ENCODE measurements around the gene DDC.

DDC gene
- 0 to 0.19 (median 0) reads per million in 3 donors for total RNA-seq

GRCh38 chr7:50564640-50565558 lies at the start of gene DDC:
TSS of gene DDC (minus strand) at chr7:50565405. CDS start at chr7:50544085, 21,320 bp downstream.
- Histone ChIP-seq H3K27ac (ENCODE audit: insufficient read depth, low read length, poor library complexity, severe bottlenecking) (no peak within 1 kb of the TSS), H3K4me1 (ENCODE audit: control insufficient read depth, insufficient read depth, low read length, poor library complexity, severe bottlenecking) (no peaks in the 10 kb centered on the region), H3K36me3 (ENCODE audit: control insufficient read depth, insufficient read depth, low read length) (no peaks in the 10 kb centered on the region), H3K4me3 (ENCODE audit: insufficient read depth, low read depth, low read length, poor library complexity, severe bottlenecking) (no peak within 1 kb of the TSS), H3K27me3 (replicated peaks; ENCODE audit: control insufficient read depth, insufficient read depth, low read length, poor library complexity, severe bottlenecking) (no peaks in the 10 kb centered on the region), H3K9me3 (ENCODE audit: control insufficient read depth, low read length) (no peaks in the 10 kb centered on the region)
- no peak for DNase-seq

GRCh38 chr7:50613473-50613872 lies 48.3 kb upstream of the DDC start:
- Histone ChIP-seq H3K27ac (ENCODE audit: insufficient read depth, low read length, poor library complexity, severe bottlenecking) (no peak overlapping the region), H3K36me3 (ENCODE audit: control insufficient read depth, insufficient read depth, low read length) (no peaks in the 10 kb centered on the region), H3K4me1 (ENCODE audit: control insufficient read depth, insufficient read depth, low read length, poor library complexity, severe bottlenecking) (peaks cover 15% of the 10 kb centered on the region), H3K4me3 (ENCODE audit: insufficient read depth, low read depth, low read length, poor library complexity, severe bottlenecking) (no peak overlapping the region), H3K9me3 (ENCODE audit: control insufficient read depth, low read length) (peaks cover 8% of the 10 kb centered on the region), H3K27me3 (replicated peaks; ENCODE audit: control insufficient read depth, insufficient read depth, low read length, poor library complexity, severe bottlenecking) (no peaks in the 10 kb centered on the region)
- no peak for DNase-seq

- peaks cover 15% of the 10 kb centered on the region for H3K4me1 ChIP-seq (ENCODE audit: control insufficient read depth, insufficient read depth, low read length, poor library complexity, severe bottlenecking)
- no peaks in the 10 kb centered on the region for H3K36me3 ChIP-seq (ENCODE audit: control insufficient read depth, insufficient read depth, low read length)
- DNase-seq, result no peak
- no peak overlapping the region for H3K4me3 ChIP-seq (ENCODE audit: insufficient read depth, low read depth, low read length, poor library complexity, severe bottlenecking)
- no peak overlapping the region for H3K27ac ChIP-seq (ENCODE audit: insufficient read depth, low read length, poor library complexity, severe bottlenecking)
- no peaks in the 10 kb centered on the region for H3K27me3 ChIP-seq (replicated peaks; ENCODE audit: control insufficient read depth, insufficient read depth, low read length, poor library complexity, severe bottlenecking)
- H3K9me3 ChIP-seq (ENCODE audit: control insufficient read depth, low read length), result peaks cover 11% of the 10 kb centered on the region
Measured at GRCh38 chr7:50612704-50613103, 47.5 kb upstream of the DDC start.

- H3K27ac ChIP-seq (ENCODE audit: insufficient read depth, low read length, poor library complexity, severe bottlenecking), result peak overlapping the region; percentile 46
- no peaks in the 10 kb centered on the region for H3K36me3 ChIP-seq (ENCODE audit: control insufficient read depth, insufficient read depth, low read length)
- peaks cover 15% of the 10 kb centered on the region for H3K4me1 ChIP-seq (ENCODE audit: control insufficient read depth, insufficient read depth, low read length, poor library complexity, severe bottlenecking)
- DNase-seq, result peak; percentile 15 to 36 (median 34)
- H3K9me3 ChIP-seq (ENCODE audit: control insufficient read depth, low read length), result peaks cover 11% of the 10 kb centered on the region
- no peaks in the 10 kb centered on the region for H3K27me3 ChIP-seq (replicated peaks; ENCODE audit: control insufficient read depth, insufficient read depth, low read length, poor library complexity, severe bottlenecking)
- H3K4me3 ChIP-seq (ENCODE audit: insufficient read depth, low read depth, low read length, poor library complexity, severe bottlenecking), result no peak overlapping the region
Measured at GRCh38 chr7:50610521-50611277, 45.5 kb upstream of the DDC start.

DNA sequence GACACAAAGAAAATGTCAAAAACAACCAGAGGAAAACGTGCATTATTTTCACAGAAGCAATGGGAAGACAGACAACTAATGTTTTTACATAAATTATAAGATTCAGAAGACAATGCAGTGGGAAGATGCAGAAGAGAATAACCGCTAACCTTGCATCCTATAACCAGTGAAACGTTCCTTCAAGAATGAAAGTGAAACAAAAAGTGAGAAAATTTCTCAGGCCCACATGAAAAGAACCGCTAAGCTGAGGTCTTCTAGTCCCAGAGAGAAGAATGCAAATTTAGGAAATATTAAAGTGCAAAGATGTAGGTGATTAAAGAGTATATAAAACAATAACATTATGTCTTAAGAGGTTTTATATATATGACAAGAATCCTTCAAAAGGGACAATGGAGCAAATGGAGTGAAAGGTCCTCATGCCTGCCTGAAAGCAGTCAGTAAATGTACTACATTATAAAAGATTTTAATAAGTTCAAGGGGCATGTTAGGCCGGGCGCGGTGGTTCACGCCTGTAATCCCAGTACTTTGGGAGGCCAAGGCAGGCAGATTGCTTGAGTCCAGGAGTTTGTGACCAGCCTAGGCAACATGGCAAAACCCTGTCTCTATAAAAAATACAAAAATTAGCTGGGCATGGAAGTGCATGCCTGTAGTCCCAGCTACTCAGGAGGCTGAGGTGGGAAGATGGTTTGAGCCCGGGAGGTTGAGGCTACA lies 43.1 kb upstream of the DDC start:
- Histone ChIP-seq H3K4me1 (ENCODE audit: control insufficient read depth, insufficient read depth, low read length, poor library complexity, severe bottlenecking) (peaks cover 15% of the 10 kb centered on the region), H3K4me3 (ENCODE audit: insufficient read depth, low read depth, low read length, poor library complexity, severe bottlenecking) (no peak overlapping the region), H3K9me3 (ENCODE audit: control insufficient read depth, low read length) (peaks cover 11% of the 10 kb centered on the region), H3K36me3 (ENCODE audit: control insufficient read depth, insufficient read depth, low read length) (no peaks in the 10 kb centered on the region), H3K27ac (ENCODE audit: insufficient read depth, low read length, poor library complexity, severe bottlenecking) (no peak overlapping the region), H3K27me3 (replicated peaks; ENCODE audit: control insufficient read depth, insufficient read depth, low read length, poor library complexity, severe bottlenecking) (no peaks in the 10 kb centered on the region)
- peak in 1 of 3 donors; percentile 14 for DNase-seq

GRCh38 chr7:50607524-50608125 lies 42.4 kb upstream of the DDC start:
- H3K27ac ChIP-seq (ENCODE audit: insufficient read depth, low read length, poor library complexity, severe bottlenecking), result no peak overlapping the region
- no peak overlapping the region for H3K4me3 ChIP-seq (ENCODE audit: insufficient read depth, low read depth, low read length, poor library complexity, severe bottlenecking)
- no peaks in the 10 kb centered on the region for H3K36me3 ChIP-seq (ENCODE audit: control insufficient read depth, insufficient read depth, low read length)

GRCh38 chr7:50605059-50605458 lies 39.9 kb upstream of the DDC start:
- no peaks in the 10 kb centered on the region for H3K36me3 ChIP-seq (ENCODE audit: control insufficient read depth, insufficient read depth, low read length)

More at GRCh38 chr7:50607524-50608125, 42.4 kb upstream of the DDC start:
- no peak for DNase-seq
- H3K9me3 ChIP-seq (ENCODE audit: control insufficient read depth, low read length), result peaks cover 11% of the 10 kb centered on the region
- H3K4me1 ChIP-seq (ENCODE audit: control insufficient read depth, insufficient read depth, low read length, poor library complexity, severe bottlenecking), result peaks cover 15% of the 10 kb centered on the region
- H3K27me3 ChIP-seq (replicated peaks; ENCODE audit: control insufficient read depth, insufficient read depth, low read length, poor library complexity, severe bottlenecking), result no peaks in the 10 kb centered on the region

GRCh38 chr7:50603287-50603686 lies 38.1 kb upstream of the DDC start:
- Histone ChIP-seq H3K36me3 (ENCODE audit: control insufficient read depth, insufficient read depth, low read length) (no peaks in the 10 kb centered on the region), H3K4me3 (ENCODE audit: insufficient read depth, low read depth, low read length, poor library complexity, severe bottlenecking) (no peak overlapping the region), H3K9me3 (ENCODE audit: control insufficient read depth, low read length) (peaks cover under 1% of the 10 kb centered on the region), H3K27ac (ENCODE audit: insufficient read depth, low read length, poor library complexity, severe bottlenecking) (no peak overlapping the region), H3K27me3 (replicated peaks; ENCODE audit: control insufficient read depth, insufficient read depth, low read length, poor library complexity, severe bottlenecking) (no peaks in the 10 kb centered on the region), H3K4me1 (ENCODE audit: control insufficient read depth, insufficient read depth, low read length, poor library complexity, severe bottlenecking) (no peaks in the 10 kb centered on the region)
- DNase-seq, result no peak

More at GRCh38 chr7:50605059-50605458, 39.9 kb upstream of the DDC start:
- Histone ChIP-seq H3K9me3 (ENCODE audit: control insufficient read depth, low read length) (peaks cover 11% of the 10 kb centered on the region), H3K27ac (ENCODE audit: insufficient read depth, low read length, poor library complexity, severe bottlenecking) (no peak overlapping the region), H3K4me3 (ENCODE audit: insufficient read depth, low read depth, low read length, poor library complexity, severe bottlenecking) (no peak overlapping the region), H3K4me1 (ENCODE audit: control insufficient read depth, insufficient read depth, low read length, poor library complexity, severe bottlenecking) (peaks cover 7% of the 10 kb centered on the region), H3K27me3 (replicated peaks; ENCODE audit: control insufficient read depth, insufficient read depth, low read length, poor library complexity, severe bottlenecking) (no peaks in the 10 kb centered on the region)
- no peak for DNase-seq

DNA sequence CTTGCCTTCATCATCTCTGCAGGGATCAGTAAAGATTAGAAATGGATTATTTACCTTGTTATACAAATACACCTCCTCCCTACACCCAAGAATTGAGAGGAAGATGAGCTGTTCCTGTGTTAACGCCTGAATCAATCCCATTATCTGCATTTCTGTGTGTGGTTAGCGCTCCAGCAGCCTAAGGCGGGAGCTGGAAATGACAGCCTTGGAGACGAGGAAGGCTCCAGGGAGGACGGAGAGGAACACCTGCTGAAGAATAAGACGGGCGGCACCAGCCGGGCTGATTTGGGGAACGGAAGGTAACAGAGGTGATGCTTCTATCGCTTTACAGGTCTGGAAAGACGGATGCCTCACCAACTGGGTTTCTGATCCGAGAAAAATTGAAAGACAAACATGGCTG lies 34.2 kb upstream of the DDC start:
- DNase-seq, result no peak
- Histone ChIP-seq H3K36me3 (ENCODE audit: control insufficient read depth, insufficient read depth, low read length) (no peaks in the 10 kb centered on the region), H3K4me1 (ENCODE audit: control insufficient read depth, insufficient read depth, low read length, poor library complexity, severe bottlenecking) (no peaks in the 10 kb centered on the region), H3K9me3 (ENCODE audit: control insufficient read depth, low read length) (no peaks in the 10 kb centered on the region), H3K27ac (ENCODE audit: insufficient read depth, low read length, poor library complexity, severe bottlenecking) (no peak overlapping the region), H3K27me3 (replicated peaks; ENCODE audit: control insufficient read depth, insufficient read depth, low read length, poor library complexity, severe bottlenecking) (no peaks in the 10 kb centered on the region), H3K4me3 (ENCODE audit: insufficient read depth, low read depth, low read length, poor library complexity, severe bottlenecking) (no peak overlapping the region)

Measured in effector memory CD4-positive, alpha-beta T cell (primary cell).